GM12872 (cell line): ENCODE results near the gene PEX10.

Experiments used
- CTCF ChIP-seq: IDR thresholded peaks from 3 replicates; pipeline ENCODE4 v1.5.1; 2011; ENCODE audit warnings: low read depth, mild to moderate bottlenecking, low read length, moderate library complexity; ENCODE audit not compliant: insufficient read depth

Gene PEX10

DNA sequence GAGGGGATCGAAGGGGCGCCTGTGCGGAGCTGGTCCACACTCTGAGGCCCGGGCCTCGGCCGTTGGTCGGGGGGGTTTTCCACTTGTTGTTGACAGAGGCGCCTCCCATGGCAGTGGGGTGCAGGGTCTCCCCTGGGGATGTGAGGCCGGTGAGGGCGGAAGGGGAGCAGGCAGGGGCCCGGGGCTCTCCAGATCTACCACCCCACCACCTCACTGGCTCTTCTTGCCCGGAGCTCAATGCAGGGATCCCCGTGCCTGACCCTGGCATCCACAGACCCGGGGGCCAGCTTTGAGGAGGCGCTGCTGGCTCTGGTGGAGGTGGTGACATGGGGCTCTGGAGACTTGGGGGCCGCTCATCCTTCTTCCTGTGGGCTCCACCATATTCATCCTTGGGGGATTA lies 7.1 kb upstream of the PEX10 start:
- TF ChIP-seq CTCF: no peak

DNA sequence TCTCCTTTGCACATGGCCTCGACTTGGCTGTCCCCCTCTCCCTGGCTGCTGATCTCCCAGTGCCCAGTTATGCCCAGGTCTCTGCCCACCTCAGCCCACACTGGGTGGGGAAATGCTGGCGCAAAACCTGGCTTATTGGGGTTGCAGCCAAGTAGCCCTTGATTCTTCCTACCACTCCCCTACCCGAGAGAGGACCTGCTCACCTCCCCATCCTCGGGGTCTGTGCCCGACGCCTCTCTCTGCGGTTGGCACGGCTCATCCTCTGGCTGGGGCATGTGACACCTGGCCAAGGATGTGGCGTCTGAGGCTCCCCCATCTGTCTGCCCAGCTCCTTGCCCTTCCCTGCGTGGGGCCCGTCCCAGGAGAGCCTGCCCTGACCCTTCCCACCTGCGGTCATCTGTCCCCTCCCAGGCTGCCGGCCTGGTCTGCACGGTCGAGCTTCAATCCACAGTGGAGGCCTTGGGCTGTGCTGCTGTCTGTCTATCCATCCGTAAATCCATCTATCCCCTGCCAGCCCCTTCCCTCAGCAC lies 6.5 kb upstream of the PEX10 start:
- TF ChIP-seq CTCF: no peak

DNA sequence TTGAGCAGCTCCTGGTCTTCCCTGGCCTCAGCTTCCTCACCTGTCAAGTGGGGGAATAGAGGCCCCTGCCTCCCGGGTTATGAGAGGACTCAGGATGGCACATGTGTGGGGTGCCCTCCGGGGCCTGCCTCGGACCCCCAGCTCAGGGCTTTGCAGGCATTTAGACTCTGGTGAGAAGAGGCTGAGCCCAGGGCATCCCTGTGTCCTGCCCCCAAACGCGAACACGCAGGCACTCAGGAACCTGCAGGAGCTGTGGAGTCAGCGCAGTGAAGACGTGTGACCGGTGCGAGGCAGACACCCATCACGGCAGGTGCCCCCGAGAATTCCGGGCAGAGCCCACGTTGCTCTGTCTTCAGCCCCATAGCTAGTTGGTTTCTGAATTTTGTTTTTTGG lies 5.5 kb upstream of the PEX10 start:
- no peak for TF ChIP-seq CTCF

GRCh38 chr1:2417083-2417832 lies 4.9 kb upstream of the PEX10 start:
- TF ChIP-seq CTCF: no peak

DNA sequence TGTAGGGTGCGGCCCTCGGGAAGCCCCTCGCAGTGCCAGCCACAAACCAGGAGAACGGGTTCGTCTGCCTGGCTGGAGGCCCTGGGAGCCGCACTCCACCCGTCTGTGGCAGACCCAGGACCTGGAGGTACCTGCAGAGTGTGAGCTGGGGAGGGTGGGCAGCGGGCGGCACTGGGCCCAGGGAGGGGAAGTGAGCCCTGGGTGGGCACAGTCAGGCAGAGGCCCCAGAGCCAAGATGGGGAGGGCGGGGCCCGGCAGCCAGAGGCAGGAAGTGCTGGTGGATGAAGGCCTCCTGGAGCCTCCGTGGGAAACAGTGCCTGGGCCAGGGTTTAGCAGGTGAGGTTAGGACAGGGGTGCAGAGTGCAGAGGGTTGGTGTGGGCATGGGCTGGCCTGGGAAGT lies 4.0 kb upstream of the PEX10 start:
- TF ChIP-seq CTCF: no peak

GRCh38 chr1:2415801-2416208 lies 3.4 kb upstream of the PEX10 start:
- 0 out of 3 replicates have a peak, but pooled peaks have one; percentile 17 for TF ChIP-seq CTCF

DNA sequence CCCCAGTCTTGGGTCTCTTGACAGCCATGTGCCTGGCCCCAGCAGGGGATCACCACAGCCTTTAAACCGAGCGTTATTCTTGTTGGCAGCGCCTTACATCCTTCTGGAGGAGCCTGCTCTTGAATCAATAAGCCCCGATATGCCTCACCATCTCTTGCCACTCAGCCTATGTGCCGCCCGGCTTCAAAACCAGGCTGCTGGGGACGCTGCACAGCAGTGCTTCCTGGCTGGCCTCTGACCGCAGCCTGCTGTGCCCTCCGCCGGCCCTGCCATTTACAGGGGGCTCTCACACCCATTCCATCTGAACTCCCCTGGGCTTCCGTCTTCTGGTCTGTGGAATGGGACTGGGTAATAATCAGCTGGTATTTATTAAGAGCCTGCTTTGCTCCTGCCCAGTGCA lies 3.0 kb upstream of the PEX10 start:
- no peak for TF ChIP-seq CTCF
